Stimulated activated naive CD4-positive, alpha-beta T cell treated with Interleukin-2 at 50 U/mL for 16 hours (primary cell): Measurements from ENCODE around the gene STIM1.
"Not testable (repeated sequence)": the region's sequence is repeated elsewhere in the genome, so short reads cannot be mapped to it uniquely, and the experiment has no call there.

ENCODE experiments used
- DNase-seq: peaks from one replicate; lab custom pipeline; 2025; lab: John Stamatoyannopoulos, UW

The STIM1 gene

GRCh38 chr11:3854977-3855807, at the start of gene STIM1:
STIM1 (plus strand) TSS chr11:3855664; CDS start chr11:3856271, 607 bp downstream.
- DNase-seq = peak; percentile 98

- peak; percentile 48 for DNase-seq
Measured at GRCh38 chr11:3807909-3808860, 47.3 kb upstream of the STIM1 start, which contains the start of gene PGAP2. PGAP2 (plus strand) TSS chr11:3808560; CDS start chr11:3811260, 2,700 bp downstream.

GRCh38 chr11:3808861-3809623, 46.4 kb upstream of the STIM1 start:
- peak; percentile 21 for DNase-seq

- no peak for DNase-seq
Measured at GRCh38 chr11:3809624-3809928, 45.9 kb upstream of the STIM1 start.

GRCh38 chr11:3810446-3810845, 45.0 kb upstream of the STIM1 start:
- DNase-seq = no peak

- DNase-seq = no peak
Measured at GRCh38 chr11:3810951-3811350, 44.5 kb upstream of the STIM1 start.

GRCh38 chr11:3814832-3815231, 40.6 kb upstream of the STIM1 start:
- DNase-seq = not testable (repeated sequence)

GRCh38 chr11:3815845-3816244, 39.6 kb upstream of the STIM1 start:
- DNase-seq = no peak

GRCh38 chr11:3816673-3817072, 38.8 kb upstream of the STIM1 start:
- DNase-seq = no peak

- DNase-seq = no peak
Measured at GRCh38 chr11:3817181-3817800, 38.2 kb upstream of the STIM1 start.

GRCh38 chr11:3820971-3821370, 34.5 kb upstream of the STIM1 start:
- no peak for DNase-seq

- DNase-seq = no peak
Measured at GRCh38 chr11:3822312-3822711, 33.2 kb upstream of the STIM1 start.

GRCh38 chr11:3823303-3823702, 32.2 kb upstream of the STIM1 start:
- DNase-seq = no peak

GRCh38 chr11:3823762-3824506, 31.5 kb upstream of the STIM1 start:
- no peak for DNase-seq

- DNase-seq = peak; percentile 72
Measured at GRCh38 chr11:3824714-3825472, 30.6 kb upstream of the STIM1 start.

GRCh38 chr11:3825473-3826154, 29.9 kb upstream of the STIM1 start:
- DNase-seq = no peak

GRCh38 chr11:3826721-3827120, 28.7 kb upstream of the STIM1 start:
- DNase-seq = no peak

GRCh38 chr11:3827434-3828186, 27.9 kb upstream of the STIM1 start:
- DNase-seq = no peak

GRCh38 chr11:3830088-3830487, 25.4 kb upstream of the STIM1 start:
- DNase-seq = no peak
